Cortex of kidney (tissue), 1 donor: Measurements from ENCODE around the gene LBR.
"Not testable (repeated sequence)": the region's sequence is repeated elsewhere in the genome, so short reads cannot be mapped to it uniquely, and the experiment has no call there.

Source experiments
- DNase-seq: peaks from one replicate; lab custom pipeline; 2025; lab: John Stamatoyannopoulos, UW

The LBR gene

GRCh38 chr1:225422795-225423517 is 4.9 kb downstream of the LBR start:
- no peak for DNase-seq

GRCh38 chr1:225422031-225422605 is 5.7 kb downstream of the LBR start:
- no peak for DNase-seq

GRCh38 chr1:225418598-225418997 is 9.2 kb downstream of the LBR start:
- no peak for DNase-seq

- DNase-seq = no peak
Measured at GRCh38 chr1:225418059-225418458, 9.8 kb downstream of the LBR start.

GRCh38 chr1:225415967-225416745 is 11.7 kb downstream of the LBR start:
- DNase-seq = no peak

- no peak for DNase-seq
Measured at GRCh38 chr1:225415307-225415706, 12.5 kb downstream of the LBR start.

GRCh38 chr1:225413708-225414375 is 14.0 kb downstream of the LBR start:
- DNase-seq = no peak

GRCh38 chr1:225412803-225413351 is 15.0 kb downstream of the LBR start:
- no peak for DNase-seq

- no peak for DNase-seq
Measured at GRCh38 chr1:225412321-225412720, 15.5 kb downstream of the LBR start.

- DNase-seq = no peak
Measured at GRCh38 chr1:225410036-225410435, 17.8 kb downstream of the LBR start.

GRCh38 chr1:225409051-225409450 is 18.8 kb downstream of the LBR start:
- DNase-seq = no peak

- no peak for DNase-seq
Measured at GRCh38 chr1:225408249-225408648, 19.6 kb downstream of the LBR start.

GRCh38 chr1:225407755-225408154 is 20.1 kb downstream of the LBR start:
- DNase-seq = no peak

GRCh38 chr1:225406976-225407725 is 20.7 kb downstream of the LBR start:
- DNase-seq = no peak

- DNase-seq = no peak
Measured at GRCh38 chr1:225400968-225401367, 26.9 kb downstream of the LBR start.

- no peak for DNase-seq
Measured at GRCh38 chr1:225396357-225396756, 31.5 kb downstream of the LBR start.

- DNase-seq = no peak
Measured at GRCh38 chr1:225389843-225390242, 38.0 kb downstream of the LBR start.

- no peak for DNase-seq
Measured at GRCh38 chr1:225388372-225388771, 39.5 kb downstream of the LBR start.

- not testable (repeated sequence) for DNase-seq
Measured at GRCh38 chr1:225386860-225387259, 41.0 kb downstream of the LBR start.

- DNase-seq = no peak
Measured at GRCh38 chr1:225380691-225381090, 47.1 kb downstream of the LBR start.

GRCh38 chr1:225378880-225379279 is 49.0 kb downstream of the LBR start:
- DNase-seq = no peak

- no peak for DNase-seq
Measured at GRCh38 chr1:225374996-225375395, 52.8 kb downstream of the LBR start.
